NOMO-1 treated with dmso at 0.1 percent for 144 hours (cell line): Measurements from ENCODE around the gene CDH23.

Source experiments
- DNase-seq: peaks from one replicate; lab custom pipeline; 2025; ENCODE audit not compliant: unreplicated experiment; lab: John Stamatoyannopoulos, UW

The CDH23 gene

GRCh38 chr10:71632896-71633600 lies 236.3 kb downstream of the CDH23 start:
- no peak for DNase-seq

GRCh38 chr10:71633920-71634319 lies 237.2 kb downstream of the CDH23 start:
- DNase-seq, result no peak

GRCh38 chr10:71634531-71635164 lies 237.9 kb downstream of the CDH23 start:
- no peak for DNase-seq

GRCh38 chr10:71635251-71635866 lies 238.6 kb downstream of the CDH23 start:
- no peak for DNase-seq

GRCh38 chr10:71635867-71636266 lies 239.1 kb downstream of the CDH23 start:
- DNase-seq, result no peak

GRCh38 chr10:71636588-71636987 lies 239.9 kb downstream of the CDH23 start:
- DNase-seq, result no peak

- DNase-seq, result no peak
Observed at GRCh38 chr10:71637305-71637704, 240.6 kb downstream of the CDH23 start.

- peak; percentile 31 for DNase-seq
Observed at GRCh38 chr10:71638064-71638821, 241.5 kb downstream of the CDH23 start.

GRCh38 chr10:71638822-71639719 lies 242.4 kb downstream of the CDH23 start:
- no peak for DNase-seq

GRCh38 chr10:71640607-71641006 lies 243.9 kb downstream of the CDH23 start:
- no peak for DNase-seq

GRCh38 chr10:71641449-71641848 lies 244.7 kb downstream of the CDH23 start:
- DNase-seq, result no peak

- no peak for DNase-seq
Observed at GRCh38 chr10:71641986-71642385, 245.3 kb downstream of the CDH23 start.

GRCh38 chr10:71643904-71644303 lies 247.2 kb downstream of the CDH23 start:
- no peak for DNase-seq

- no peak for DNase-seq
Observed at GRCh38 chr10:71644307-71645180, 247.8 kb downstream of the CDH23 start.

GRCh38 chr10:71645185-71645584 lies 248.5 kb downstream of the CDH23 start:
- no peak for DNase-seq

GRCh38 chr10:71646037-71646436 lies 249.3 kb downstream of the CDH23 start:
- DNase-seq, result no peak

- DNase-seq, result no peak
Observed at GRCh38 chr10:71646592-71647292, 250.0 kb downstream of the CDH23 start.

- no peak for DNase-seq
Observed at GRCh38 chr10:71647526-71648253, 251.0 kb downstream of the CDH23 start.
